Body of pancreas (tissue), 4 donors: ENCODE data around the gene GNAI2.

Source experiments
- CTCF ChIP-seq, 7 experiments: fragments of 450-650 bp in 4 of 7; fragments of 200-600 bp in 3 of 7; sonication (generic) in 3 of 7; IDR thresholded peaks; one replicate each; pipeline ENCODE4 v1.5.1; 2016 to 2019; ENCODE audit warnings: antibody characterized with exemption in 7 of 7
- POLR2A ChIP-seq, 3 donors: fragments of 450-650 bp; IDR thresholded peaks; one replicate each; pipeline ENCODE4 v1.6.1; 2016; ENCODE audit warnings: antibody characterized with exemption in 3 of 3, mild to moderate bottlenecking in 2 of 3

- TF ChIP-seq CTCF (IDR thresholded peaks at IDR 0.05) = no peak
- TF ChIP-seq POLR2A (IDR thresholded peaks at IDR 0.05) = no peak
Measured at GRCh38 chr3:50229490-50229889, 6.5 kb upstream of the GNAI2 start.
